K562 (cell line): ENCODE data around the gene ARL13B. TPM values are rescaled to one million over a fixed set of nuclear protein-coding genes. Genes with fewer than 3 reads are reported as not detected.

Experiments used
- ARID1B ChIP-seq: fragments of 450-650 bp; IDR thresholded peaks from 2 replicates; pipeline ENCODE4 v1.6.1; 2016; ENCODE audit warnings: antibody characterized with exemption, mild to moderate bottlenecking, inconsistent platforms
- CEBPB ChIP-seq: fragments of 450-650 bp; IDR thresholded peaks from 2 replicates; pipeline ENCODE4 v1.6.1; 2016; ENCODE audit warnings: missing genetic modification characterization, missing compliant biosample characterization
- CHD4 ChIP-seq: fragments of 200-600 bp; sonication (generic); IDR thresholded peaks from 3 replicates; pipeline ENCODE4 v1.6.1; 2012; ENCODE audit warnings: low read depth, mild to moderate bottlenecking, mixed read lengths, low read length, inconsistent platforms; ENCODE audit not compliant: insufficient read depth, insufficient replicate concordance, poor library complexity, severe bottlenecking
- DPF2 ChIP-seq: fragments of 450-650 bp; IDR thresholded peaks from 2 replicates; pipeline ENCODE4 v1.6.1; 2016
- GTF2B ChIP-seq: IDR thresholded peaks from 2 replicates; pipeline ENCODE4 v1.6.1; 2011; ENCODE audit not compliant: insufficient read length; ENCODE audit errors: extremely low read depth
- HDAC6 ChIP-seq: IDR thresholded peaks from 2 replicates; pipeline ENCODE4 v1.6.1; 2012; ENCODE audit warnings: low read depth, mild to moderate bottlenecking, control low read depth, inconsistent platforms, low read length, moderate library complexity
- HES1 ChIP-seq: fragments of 450-650 bp; IDR thresholded peaks from 2 replicates; pipeline ENCODE4 v1.6.1; 2016; ENCODE audit warnings: low read depth, mild to moderate bottlenecking, moderate library complexity
- MEF2D ChIP-seq: conservative IDR thresholded peaks from 2 replicates; pipeline ENCODE4 v1.6.1; 2016; ENCODE audit warnings: low read depth, missing genetic modification characterization, missing compliant biosample characterization
- MXI1 ChIP-seq: IDR thresholded peaks from 2 replicates; pipeline ENCODE4 v1.6.1; 2011; ENCODE audit warnings: low read depth, mild to moderate bottlenecking, improper control_type of control experiment, low read length
- OTX1 ChIP-seq: fragments of 450-650 bp; formaldehyde crosslinking; IDR thresholded peaks from 2 replicates; pipeline ENCODE4 v1.4.0; 2022; ENCODE audit warnings: mild to moderate bottlenecking
- SIRT6 ChIP-seq: IDR thresholded peaks from one replicate; pipeline ENCODE4 v1.6.1; 2012; ENCODE audit warnings: low read depth, mild to moderate bottlenecking, control low read depth, inconsistent platforms, low read length, moderate library complexity
- SMARCA4 ChIP-seq: fragments of 450-650 bp; IDR thresholded peaks from 2 replicates; pipeline ENCODE4 v1.6.1; 2016
- STAT5B ChIP-seq: fragments of 250-450 bp; sonication (Bioruptor Pico); IDR thresholded peaks from 2 replicates; pipeline ENCODE4 v1.8.0; 2021; ENCODE audit warnings: mild to moderate bottlenecking, inconsistent platforms
- ZNF398 ChIP-seq: fragments of 250-450 bp; sonication (Bioruptor Pico); IDR thresholded peaks from 2 replicates; pipeline ENCODE4 v1.8.0; 2021; ENCODE audit warnings: moderate library complexity, mild to moderate bottlenecking, inconsistent platforms
- polyA plus RNA-seq, 8 experiments: library from polyadenylated mRNA; depleted of rRNA in 4 of 8; stranded (reverse) in 5 of 8; unstranded in 3 of 8; fragments of >200 nt; fragmentation: Nextera tagmentation in 2 of 8; fragmentation: Illumina TruSeq in 1 of 8; extraction: Ambion mirVana in 2 of 8; extraction: Trizol in 1 of 8; gene quantifications; 2 replicates each; pipeline versions ENCODE4 v1.2.1 to v1.2.3, GENCODE V29; 2011 to 2014; ENCODE audit warnings: inconsistent platforms in 1 of 8, missing spikeins in 1 of 8
- total RNA-seq, 7 experiments: library from RNA; depleted of rRNA in 6 of 7; stranded (reverse); fragments of >200 nt in 6 of 7; fragmentation: Illumina TruSeq in 2 of 7; extraction: Trizol in 2 of 7; gene quantifications; 2 replicates each; pipeline versions ENCODE4 v1.2.1 to v1.2.3, GENCODE V29; 2011 to 2021; ENCODE audit warnings: low replicate concordance in 1 of 7
- TF ChIP-seq, protein P1 (sequence below): fragments of 450-650 bp; IDR thresholded peaks from 2 replicates; pipeline ENCODE4 v1.6.1; 2016; ENCODE audit warnings: antibody characterized with exemption

ARL13B gene
- total and polyA plus RNA-seq, 9 of the 15 experiments (the other 6 are each of a cell fraction or from before 2014, with no cell fraction given) = 4.1 to 16.9 (median 12.2) TPM

DNA sequence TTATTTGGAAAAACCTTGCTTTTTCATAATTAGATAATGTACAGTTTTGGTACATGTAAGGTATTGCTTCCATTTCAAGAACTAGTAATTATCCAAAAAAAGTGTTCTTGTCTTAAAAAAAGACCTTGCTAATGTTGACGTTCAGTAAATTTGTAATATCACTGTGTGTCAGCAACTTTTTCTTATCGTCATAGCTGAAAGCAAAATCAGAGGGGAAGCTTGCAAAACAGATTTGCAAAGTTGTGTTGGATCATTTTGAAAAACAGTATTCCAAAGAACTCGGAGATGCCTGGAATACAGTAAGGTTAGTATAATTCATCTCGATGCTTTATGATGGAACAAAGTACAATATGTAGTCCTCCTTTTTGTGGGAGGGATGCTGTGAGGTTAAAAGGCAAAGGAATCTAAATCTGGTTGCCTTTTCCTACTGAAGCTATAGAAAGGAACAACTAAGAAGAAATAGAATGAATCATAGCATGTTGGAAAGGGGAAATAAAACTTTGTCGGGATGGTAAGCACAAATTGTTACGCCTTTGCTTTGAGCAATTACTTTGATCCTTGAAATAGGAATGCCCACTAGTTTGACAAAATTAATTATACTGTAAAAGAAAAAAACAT lies 84.4 kb downstream of the ARL13B start (continued):
- no peak for TF ChIP-seq GTF2B
- TF ChIP-seq CEBPB (tag) = 0 out of 2 replicates have a peak, but pooled peaks have one; percentile 17
- TF ChIP-seq HDAC6 = no peak
- no peak for TF ChIP-seq SIRT6
- TF ChIP-seq ARID1B = peak; percentile 30
- TF ChIP-seq ZNF398 = no peak
- TF ChIP-seq STAT5B (CRISPR knock-in tag) = no peak
- TF ChIP-seq DPF2 = peak; percentile 44; the same call in 1 of the 2 replicates
- TF ChIP-seq, protein P1, sequence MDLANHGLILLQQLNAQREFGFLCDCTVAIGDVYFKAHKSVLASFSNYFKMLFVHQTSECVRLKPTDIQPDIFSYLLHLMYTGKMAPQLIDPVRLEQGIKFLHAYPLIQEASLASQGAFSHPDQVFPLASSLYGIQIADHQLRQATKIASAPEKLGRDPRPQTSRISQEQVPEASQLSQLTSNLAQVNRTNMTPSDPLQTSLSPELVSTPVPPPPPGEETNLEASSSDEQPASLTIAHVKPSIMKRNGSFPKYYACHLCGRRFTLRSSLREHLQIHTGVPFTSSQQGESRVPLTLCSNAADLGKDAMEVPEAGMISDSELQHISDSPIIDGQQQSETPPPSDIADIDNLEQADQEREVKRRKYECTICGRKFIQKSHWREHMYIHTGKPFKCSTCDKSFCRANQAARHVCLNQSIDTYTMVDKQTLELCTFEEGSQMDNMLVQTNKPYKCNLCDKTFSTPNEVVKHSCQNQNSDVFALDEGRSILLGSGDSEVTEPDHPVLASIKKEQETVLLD = no peak
- no peak for TF ChIP-seq MEF2D
- no peak for TF ChIP-seq HES1
- TF ChIP-seq OTX1 (CRISPR knock-in tag) = no peak
- TF ChIP-seq SMARCA4 = peak; percentile 46; the same call in 1 of the 2 replicates
- TF ChIP-seq MXI1 = no peak
- TF ChIP-seq CHD4 = no peak
